HL-60/S4 treated with phorbol 12-myristate 13-acetate at 8.2 ng/mL for 4 days and 3 days (cell line): Measurements from ENCODE around the gene PLCB4.

Experiments used
- in situ Hi-C: fragments of 300-500 bp; cut with MboI; formaldehyde crosslinking; loops from 2 replicates; pipeline ENCODE4 v1.15.0; 2022; ENCODE audit warnings: low sequenced_read_pairs

The PLCB4 gene

GRCh38 chr20:9212735-9213134, 143.8 kb downstream of the PLCB4 start:
- in situ Hi-C loops, result no loop called here

DNA sequence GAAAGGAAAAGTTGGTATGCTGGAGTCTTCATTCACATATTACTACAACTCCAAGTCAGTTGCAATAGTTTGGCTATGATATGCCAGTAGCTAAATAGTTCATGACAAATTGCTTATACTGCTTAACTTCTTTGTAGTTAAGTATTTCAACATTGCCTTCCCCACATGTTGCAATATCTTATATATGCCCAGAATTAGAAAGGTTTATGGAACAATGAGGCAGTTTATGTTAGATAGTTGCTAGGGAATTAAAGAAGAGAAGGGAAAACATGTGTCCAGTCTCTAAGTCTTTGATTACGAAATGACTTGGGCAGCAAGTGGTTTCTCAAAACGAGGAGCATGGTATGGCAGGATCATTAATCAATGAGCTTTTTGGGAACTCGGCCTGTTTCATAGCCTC, 145.8 kb downstream of the PLCB4 start:
- in situ Hi-C loops, result no loop called here

GRCh38 chr20:9215539-9215938, 146.7 kb downstream of the PLCB4 start:
- in situ Hi-C loops, result no loop called here

DNA sequence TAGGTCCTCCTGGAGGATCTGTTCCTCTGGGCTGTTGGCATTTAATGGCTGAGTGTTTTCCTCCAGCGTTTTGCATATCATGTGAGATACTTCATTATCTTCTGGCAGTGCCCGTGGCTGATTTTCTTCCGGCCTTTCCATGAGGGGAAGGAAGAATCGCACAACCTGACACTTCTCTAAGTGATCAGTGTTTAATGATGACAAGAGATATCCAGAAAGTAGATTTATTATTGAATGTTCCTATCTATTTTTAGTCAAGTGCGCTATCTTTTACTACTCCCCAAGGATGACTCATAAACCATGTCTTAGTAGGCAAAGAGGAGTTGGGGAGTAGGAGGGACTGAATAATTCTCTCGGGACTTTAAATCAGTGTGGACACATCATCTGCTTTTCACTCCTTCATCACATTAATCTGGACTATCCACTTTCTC, 149.7 kb downstream of the PLCB4 start:
- in situ Hi-C loops, result no loop called here

DNA sequence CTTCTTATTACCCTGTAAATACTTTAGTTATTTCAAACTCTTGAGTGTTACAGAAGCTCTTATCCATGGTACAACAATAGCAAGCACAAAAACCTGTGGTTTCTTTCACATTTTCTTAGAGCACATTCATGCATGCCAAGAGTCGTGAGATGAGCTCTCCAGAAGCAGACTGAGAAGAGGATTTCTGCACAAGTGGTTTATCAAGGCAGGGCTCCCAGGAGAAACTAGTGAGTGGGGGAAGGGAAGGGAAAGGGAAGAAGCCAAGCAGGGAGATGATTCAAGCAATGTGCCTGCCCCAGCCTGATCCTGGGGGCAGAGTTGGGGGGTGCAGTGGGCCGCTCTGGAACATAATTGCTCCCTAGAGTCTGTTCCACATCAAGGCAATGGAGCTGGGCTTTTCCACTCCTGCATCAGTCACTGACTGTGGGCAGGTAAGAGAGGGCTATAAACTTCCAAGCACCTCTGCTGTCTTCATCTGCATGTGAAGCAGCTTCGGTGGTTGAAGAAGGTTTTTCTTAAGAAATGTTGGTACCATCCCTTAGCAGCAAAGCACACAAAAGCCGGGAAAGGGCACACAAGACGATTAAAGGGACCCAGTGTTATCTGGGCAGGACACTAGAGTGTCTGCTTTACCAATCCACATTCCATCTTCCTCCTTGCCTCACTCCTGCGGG, 152.1 kb downstream of the PLCB4 start:
- in situ Hi-C loops, result no loop called here

- in situ Hi-C loops, result no loop called here
Measured at GRCh38 chr20:9223296-9223695, 154.4 kb downstream of the PLCB4 start.

- in situ Hi-C loops, result no loop called here
Measured at GRCh38 chr20:9225879-9226278, 157.0 kb downstream of the PLCB4 start.

- in situ Hi-C loops, result no loop called here
Measured at GRCh38 chr20:9227896-9228615, 159.2 kb downstream of the PLCB4 start.

DNA sequence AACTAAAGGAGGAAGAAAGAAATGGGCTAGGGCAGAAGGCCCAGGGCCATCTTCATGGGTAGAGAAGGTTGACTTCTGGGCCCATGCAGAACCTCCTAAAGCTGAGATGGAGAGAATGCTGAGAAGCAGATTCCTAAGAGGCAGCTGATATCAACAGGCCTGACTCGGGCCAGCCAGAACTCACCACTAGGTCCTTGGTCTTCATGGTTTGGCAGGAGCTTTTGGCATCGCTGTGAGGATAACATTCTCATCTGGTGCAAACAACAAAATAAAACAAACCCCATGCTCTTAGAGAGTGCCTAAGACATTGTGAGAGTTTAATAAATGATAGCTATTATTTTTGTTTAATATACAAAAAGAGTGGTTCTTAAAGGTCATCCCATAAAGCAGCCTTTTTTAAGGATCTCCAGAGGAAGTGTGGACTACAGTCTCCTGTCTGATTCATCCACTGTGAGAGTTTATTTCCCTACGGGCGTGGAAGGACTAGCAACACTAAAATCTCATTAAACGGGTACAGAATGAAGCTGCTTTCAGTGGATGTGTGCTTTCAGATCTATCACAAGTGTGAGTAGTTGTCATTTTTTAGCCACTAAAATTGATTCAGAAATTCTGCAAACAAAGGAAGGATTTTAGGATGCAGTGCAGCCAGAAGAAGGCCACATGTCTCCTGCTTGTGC, 160.0 kb downstream of the PLCB4 start:
- in situ Hi-C loops, result no loop called here

- in situ Hi-C loops, result no loop called here
Measured at GRCh38 chr20:9230406-9230805, 161.5 kb downstream of the PLCB4 start.

DNA sequence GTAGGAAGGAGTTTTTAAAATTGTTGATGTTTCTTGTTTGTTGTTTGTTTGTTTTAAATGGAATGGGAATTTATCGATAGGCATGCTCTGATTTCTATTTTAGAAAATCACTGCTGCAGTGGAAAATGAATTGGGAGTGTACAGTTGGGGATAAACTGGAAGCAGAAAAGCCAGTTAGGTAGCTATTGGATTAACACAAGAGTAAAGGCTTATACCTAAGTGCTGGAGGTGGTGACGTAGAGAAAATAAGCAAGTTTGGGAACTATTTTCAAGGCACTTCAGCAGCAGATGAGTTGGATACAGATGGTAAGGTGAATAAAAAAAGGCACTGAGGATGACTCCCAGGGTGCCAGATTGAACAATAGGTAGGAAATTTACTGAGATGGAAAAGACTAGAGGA, 164.9 kb downstream of the PLCB4 start:
- in situ Hi-C loops, result no loop called here

- in situ Hi-C loops, result no loop called here
Measured at GRCh38 chr20:9235518-9235917, 166.6 kb downstream of the PLCB4 start.

- in situ Hi-C loops, result no loop called here
Measured at GRCh38 chr20:9236458-9236857, 167.6 kb downstream of the PLCB4 start.

- in situ Hi-C loops, result no loop called here
Measured at GRCh38 chr20:9241232-9241692, 172.4 kb downstream of the PLCB4 start.

DNA sequence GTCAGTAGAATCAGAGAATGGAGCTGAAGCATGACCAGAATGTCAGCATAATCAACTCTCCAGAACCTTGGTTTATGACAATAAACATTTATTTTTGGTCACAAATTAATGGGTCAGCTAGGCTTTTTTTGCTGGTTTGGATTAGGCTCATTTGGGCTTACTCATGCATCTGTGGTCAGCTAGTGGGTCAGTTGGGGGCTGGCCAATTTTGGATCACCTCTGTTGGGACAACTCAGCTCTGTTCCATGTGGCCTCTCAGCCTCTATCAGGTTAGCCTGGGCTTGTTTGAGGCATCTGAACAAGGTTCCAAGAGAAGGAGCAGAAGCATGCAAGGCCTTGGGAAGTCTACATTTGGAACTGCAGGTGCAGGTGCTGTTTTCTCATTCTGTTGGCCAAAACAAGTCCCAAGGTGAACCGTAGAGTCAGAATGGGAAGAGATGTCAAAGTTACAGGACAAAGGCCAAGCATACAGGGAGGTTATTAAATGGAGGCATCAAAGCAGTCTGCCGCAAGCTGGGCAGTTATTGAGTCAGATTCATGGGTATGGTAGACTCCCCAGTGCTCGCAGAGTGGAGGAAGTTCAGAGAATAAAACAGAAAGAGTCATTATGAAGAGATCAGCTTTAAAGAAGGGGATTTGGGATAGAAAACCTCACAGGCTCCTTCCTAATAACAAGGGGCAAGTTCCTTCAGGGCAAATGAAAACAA, 173.0 kb downstream of the PLCB4 start:
- in situ Hi-C loops, result no loop called here

- in situ Hi-C loops, result no loop called here
Measured at GRCh38 chr20:9243986-9244385, 175.1 kb downstream of the PLCB4 start.

- in situ Hi-C loops, result no loop called here
Measured at GRCh38 chr20:9244811-9245210, 175.9 kb downstream of the PLCB4 start.

GRCh38 chr20:9246731-9247130, 177.8 kb downstream of the PLCB4 start:
- in situ Hi-C loops, result no loop called here

- in situ Hi-C loops, result no loop called here
Measured at GRCh38 chr20:9250511-9250910, 181.6 kb downstream of the PLCB4 start.

DNA sequence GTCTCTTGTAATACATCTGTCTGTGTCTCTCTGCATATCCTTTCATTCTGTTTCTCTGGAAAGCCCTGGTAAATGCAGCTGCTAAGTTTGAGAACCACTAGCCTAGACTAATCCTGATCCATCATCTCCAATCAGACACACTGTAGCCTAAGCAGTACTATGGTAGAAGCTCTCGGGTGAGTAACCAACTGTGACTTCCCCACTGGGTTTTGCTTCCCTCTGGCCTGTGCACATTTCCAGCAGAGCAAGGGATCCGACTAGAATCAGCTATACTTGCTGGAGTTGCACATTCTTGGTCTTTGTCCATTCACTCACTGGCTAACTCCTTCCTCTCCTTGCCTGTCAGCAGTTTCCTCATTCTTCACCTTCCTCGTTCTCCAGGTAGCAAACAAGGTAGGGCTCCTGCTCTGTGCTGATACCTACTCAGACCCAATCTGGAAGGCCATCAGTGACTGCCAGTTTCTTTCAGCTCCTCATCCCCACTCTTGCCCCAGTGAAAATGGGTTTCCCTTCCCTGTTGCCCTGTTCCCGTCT, 184.2 kb downstream of the PLCB4 start:
- in situ Hi-C loops, result no loop called here

DNA sequence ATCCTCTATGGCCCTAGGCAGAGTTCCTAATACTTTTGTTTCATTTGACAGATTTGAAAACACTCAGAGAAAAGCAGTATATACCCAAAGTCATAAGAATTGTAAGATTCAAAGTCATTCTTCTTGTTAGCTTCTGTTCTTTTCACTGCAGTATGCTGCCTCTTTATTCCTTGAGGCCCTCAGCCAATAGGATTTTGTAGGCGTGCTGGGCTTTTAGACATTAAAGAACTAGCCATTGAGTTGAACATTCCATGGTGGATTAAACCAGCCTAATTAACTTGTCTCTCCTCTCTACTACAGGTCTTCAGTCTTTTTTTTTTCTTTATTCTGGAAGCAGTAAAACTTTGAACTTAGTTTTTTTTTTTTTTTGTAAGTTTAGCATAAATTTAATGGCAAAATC, 186.3 kb downstream of the PLCB4 start:
- in situ Hi-C loops, result no loop called here
